Measurements from ENCODE around the gene DIPK1A. TPM values are rescaled to one million over a fixed set of nuclear protein-coding genes. Genes with fewer than 3 reads are reported as not detected.

The DIPK1A gene
- total and polyA plus RNA-seq, 11 donors = 2.8 to 11.6 (median 6.2) TPM

DNA sequence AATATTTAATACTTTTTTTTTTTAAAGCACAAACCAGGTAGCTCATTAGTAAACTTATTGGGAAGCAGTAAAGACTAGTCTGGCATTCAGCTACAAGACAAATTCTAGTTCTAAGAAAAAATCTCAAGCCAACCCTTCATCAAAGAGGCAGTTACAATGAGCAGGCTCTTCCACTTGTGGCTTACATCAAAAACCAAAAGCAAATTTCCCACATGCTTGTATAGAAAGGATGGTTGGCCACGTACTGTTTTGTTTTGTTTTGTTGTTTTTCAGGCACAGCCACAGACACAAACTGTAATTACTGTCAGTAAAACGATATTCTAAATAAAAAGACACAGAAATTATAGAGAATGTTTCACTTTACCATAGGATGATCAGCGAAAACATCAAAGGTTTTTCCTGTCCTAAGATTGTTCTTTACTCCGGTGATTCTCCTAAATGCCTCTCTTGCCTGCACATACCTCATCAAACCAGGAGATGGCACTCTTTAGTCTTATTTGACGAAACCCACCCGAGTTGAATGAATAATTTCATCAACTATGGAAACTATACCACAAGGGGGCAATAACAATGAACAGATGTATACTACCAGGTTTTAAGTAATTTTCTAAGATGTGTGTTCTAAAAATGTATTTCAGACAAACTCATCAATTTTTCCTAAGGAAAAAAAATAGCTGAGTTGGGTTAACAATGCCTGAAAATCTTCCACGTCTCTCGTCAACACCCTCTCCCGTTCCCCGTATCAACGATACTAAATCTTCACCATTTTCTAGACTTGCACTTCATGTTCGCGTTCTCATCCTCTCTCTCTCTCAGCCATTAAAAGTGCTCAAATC, 102.5 kb downstream of the DIPK1A start:
- H3K27ac ChIP-seq = peak overlapping the region in 1 of 12 donors; percentile 33
- H3K36me3 ChIP-seq = no peaks in the 10 kb centered on the region
- H3K4me1 ChIP-seq = peaks cover 0 to 14% (median 5%) of the 10 kb centered on the region in 12 donors
- peak; percentile 79 to 86 (median 82) for ATAC-seq
- TF ChIP-seq, protein P1, sequence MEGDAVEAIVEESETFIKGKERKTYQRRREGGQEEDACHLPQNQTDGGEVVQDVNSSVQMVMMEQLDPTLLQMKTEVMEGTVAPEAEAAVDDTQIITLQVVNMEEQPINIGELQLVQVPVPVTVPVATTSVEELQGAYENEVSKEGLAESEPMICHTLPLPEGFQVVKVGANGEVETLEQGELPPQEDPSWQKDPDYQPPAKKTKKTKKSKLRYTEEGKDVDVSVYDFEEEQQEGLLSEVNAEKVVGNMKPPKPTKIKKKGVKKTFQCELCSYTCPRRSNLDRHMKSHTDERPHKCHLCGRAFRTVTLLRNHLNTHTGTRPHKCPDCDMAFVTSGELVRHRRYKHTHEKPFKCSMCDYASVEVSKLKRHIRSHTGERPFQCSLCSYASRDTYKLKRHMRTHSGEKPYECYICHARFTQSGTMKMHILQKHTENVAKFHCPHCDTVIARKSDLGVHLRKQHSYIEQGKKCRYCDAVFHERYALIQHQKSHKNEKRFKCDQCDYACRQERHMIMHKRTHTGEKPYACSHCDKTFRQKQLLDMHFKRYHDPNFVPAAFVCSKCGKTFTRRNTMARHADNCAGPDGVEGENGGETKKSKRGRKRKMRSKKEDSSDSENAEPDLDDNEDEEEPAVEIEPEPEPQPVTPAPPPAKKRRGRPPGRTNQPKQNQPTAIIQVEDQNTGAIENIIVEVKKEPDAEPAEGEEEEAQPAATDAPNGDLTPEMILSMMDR (IDR thresholded peaks at IDR 0.05) = peak in 11 of 12 donors; percentile 89 to 99 (median 94)
- TF ChIP-seq POLR2A (IDR thresholded peaks at IDR 0.05) = no peak
- WGBS, 4 donors = 17 to 21% (median 18%) methylated on average over 13 of the region's 13 CpGs
- intact Hi-C loops (cut with DNase I) = loop anchor here in 9 of 10 donors (1.0 to 10.0 kb wide), 9 partner anchors 100 to 206 kb away; partner anchors contain the start of gene DIPK1A (in 5 of the 9)
- no peaks in the 10 kb centered on the region for H3K27me3 ChIP-seq
- peak in 2 of 5 donors; percentile 40 to 42 for DNase-seq
- H3K9me3 ChIP-seq = peaks cover 0 to 8% (median 0%) of the 10 kb centered on the region in 12 donors
- H3K4me3 ChIP-seq = peak overlapping the region in 9 of 12 donors; percentile 21 to 53 (median 33)

DNA sequence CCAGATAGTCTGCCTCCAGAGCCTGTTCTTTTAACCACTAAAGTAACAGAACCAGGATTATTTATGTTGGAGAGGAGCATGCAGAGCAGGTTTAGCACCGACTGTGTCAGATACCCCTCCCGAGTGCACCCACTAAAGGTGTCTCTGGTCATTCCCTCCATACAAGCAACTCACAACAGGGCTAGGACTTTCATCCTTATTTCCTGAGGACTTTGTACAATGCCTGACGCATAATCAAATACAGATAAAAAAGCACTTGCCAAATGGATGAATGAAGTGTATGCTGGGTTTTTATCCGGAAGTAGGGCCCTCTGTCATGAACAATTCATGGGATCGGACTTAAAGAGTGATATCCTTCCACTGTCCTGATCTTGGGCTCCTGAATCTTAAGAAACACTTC, 103.4 kb downstream of the DIPK1A start:
- Histone ChIP-seq H3K27me3 (no peaks in the 10 kb centered on the region), H3K27ac (peak overlapping the region in 1 of 12 donors; percentile 33), H3K9me3 (peaks cover 0 to 8% (median 0%) of the 10 kb centered on the region in 12 donors), H3K36me3 (no peaks in the 10 kb centered on the region), H3K4me1 (peaks cover 0 to 15% (median 5%) of the 10 kb centered on the region in 12 donors), H3K4me3 (no peak overlapping the region)
- TF ChIP-seq, protein P1 (IDR thresholded peaks at IDR 0.05) = no peak
- TF ChIP-seq POLR2A (IDR thresholded peaks at IDR 0.05) = no peak
- 77 to 80% (median 78%) methylated on average over 5 of the region's 5 CpGs for WGBS, 4 donors
- DNase-seq (no peak), ATAC-seq (no peak)
- intact Hi-C loops (cut with DNase I) = loop anchor here in 9 of 10 donors (1.0 to 10.0 kb wide), 7 partner anchors 101 to 207 kb away; partner anchors contain the start of gene DIPK1A (in 5 of the 9)

DNA sequence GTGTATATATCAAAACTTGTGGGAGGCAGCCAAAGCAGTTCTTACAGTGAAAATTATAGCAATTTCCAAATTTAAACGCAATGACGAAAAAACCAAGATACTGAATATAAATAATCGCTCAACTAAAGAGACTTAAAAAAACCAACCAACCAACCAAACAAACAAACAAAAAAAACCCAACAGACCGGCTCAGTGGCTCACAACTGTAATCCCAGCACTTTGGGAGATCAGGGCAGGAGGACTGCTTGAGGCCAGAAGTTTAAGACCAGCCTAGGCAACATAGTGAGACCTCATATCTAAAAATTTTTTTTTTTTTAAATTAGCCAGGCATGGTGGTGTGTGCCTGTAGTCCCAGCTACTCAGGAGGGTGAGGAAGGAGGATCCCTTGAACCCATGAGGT, 106.0 kb downstream of the DIPK1A start:
- no peaks in the 10 kb centered on the region for H3K27me3 ChIP-seq
- H3K9me3 ChIP-seq = peaks cover 0 to 8% (median 0%) of the 10 kb centered on the region in 12 donors
- intact Hi-C loops (cut with DNase I) = loop anchor here in 5 of 10 donors (10.0 kb wide), 2 partner anchors 110 to 210 kb away; partner anchors contain the start of gene DIPK1A (in 4 of the 5)
- TF ChIP-seq, protein P1 (IDR thresholded peaks at IDR 0.05) = no peak
- no peak for TF ChIP-seq POLR2A (IDR thresholded peaks at IDR 0.05)
- H3K27ac ChIP-seq = no peak overlapping the region
- H3K36me3 ChIP-seq = peaks cover 0 to 5% (median under 1%) of the 10 kb centered on the region in 9 donors
- H3K4me3 ChIP-seq = no peak overlapping the region
- 82 to 99% (median 97%) methylated on average over 4 of the region's 4 CpGs for WGBS, 4 donors
- DNase-seq (no peak), ATAC-seq (no peak)
- H3K4me1 ChIP-seq = peaks cover 0 to 23% (median 5%) of the 10 kb centered on the region in 12 donors
